GM12878 (cell line): Measurements from ENCODE around the gene NUDT17. TPM values are rescaled to one million over a fixed set of nuclear protein-coding genes. Genes with fewer than 3 reads are reported as not detected.

Source experiments
- ATAC-seq: fragments of 200-7000 bp; cut with Tn5 transposase; 3 replicates; pipeline ENCODE4 v1.9.1; 2020; ENCODE audit warnings: mild to moderate bottlenecking, moderate library complexity
- BruUV-seq: library from RNA; stranded (reverse); fragments of 400-500 nt; replicated peaks from 2 replicates; lab custom pipeline; 2021; lab: Mats Ljungman, UMichigan
- CTCF ChIA-PET: fragments of 300-600 bp; sonication (Branson Sonifier 250); formaldehyde crosslinking; extraction: SDS; loops from one replicate; lab custom pipeline; 2021; ENCODE audit warnings: inconsistent platforms; lab: Yijun Ruan, JAX
- POLR2A ChIA-PET: fragments of 350-600 bp; formaldehyde crosslinking; extraction: SDS; loops from one replicate; lab custom pipeline; 2021; ENCODE audit warnings: inconsistent platforms; lab: Charles Lee
- RAD21 ChIA-PET: fragments of 300-600 bp; sonication (Branson Sonifier 250); formaldehyde crosslinking; loops from one replicate; lab custom pipeline; 2023; ENCODE audit warnings: antibody characterized with exemption; ENCODE audit not compliant: unreplicated experiment; lab: Charles Lee
- SMC1A ChIA-PET: fragments of 300-600 bp; sonication (Branson Sonifier 250); formaldehyde crosslinking; loops from one replicate; lab custom pipeline; 2023; ENCODE audit not compliant: unreplicated experiment, uncharacterized antibody; lab: Charles Lee
- DNase-seq: peaks from one replicate; pipeline ENCODE4 v3.0.0-alpha.2; 2011; ENCODE audit warnings: low read depth, low spot score
- FAIRE-seq: peaks from 3 replicates; lab custom pipeline; 2011; peaks lifted over from hg19 to GRCh38; lab: Jason Lieb, UNC
- H2AFZ ChIP-seq: 2 replicates; pipeline ENCODE4 v1.6.0; 2011; ENCODE audit warnings: low read depth, low read length, control low read depth; ENCODE audit not compliant: control insufficient read depth
- H3K27ac ChIP-seq: 2 replicates; pipeline ENCODE4 v1.5.1; 2011; ENCODE audit warnings: control low read depth; ENCODE audit not compliant: control insufficient read depth, insufficient read depth
- H3K27me3 ChIP-seq, 2 experiments: replicated peaks in 1 of 2; 2 replicates each; pipeline versions ENCODE4 v1.6.0 to v1.6.1; 2011; ENCODE audit warnings: low read length in 1 of 2; ENCODE audit not compliant: control insufficient read depth in 2 of 2, insufficient read depth in 2 of 2
- H3K36me3 ChIP-seq, 2 experiments: 2 replicates each; pipeline ENCODE4 v1.5.1; 2011; ENCODE audit warnings: low read length in 1 of 2; ENCODE audit not compliant: control insufficient read depth in 2 of 2, insufficient read depth in 2 of 2
- H3K4me1 ChIP-seq: 2 replicates; pipeline ENCODE4 v1.6.1; 2011; ENCODE audit warnings: mild to moderate bottlenecking, low read length, moderate library complexity, mixed read lengths; ENCODE audit not compliant: control insufficient read depth, insufficient read depth
- H3K4me2 ChIP-seq: 2 replicates; pipeline ENCODE4 v1.6.0; 2011; ENCODE audit warnings: control low read depth; ENCODE audit not compliant: control insufficient read depth, insufficient read depth
- H3K4me3 ChIP-seq: fragments of 200-600 bp; sonication (generic); 2 replicates; pipeline ENCODE4 v1.5.1; 2016
- H3K79me2 ChIP-seq: 2 replicates; pipeline ENCODE4 v1.6.0; 2011; ENCODE audit warnings: low read length; ENCODE audit not compliant: control insufficient read depth, insufficient read depth
- H3K9ac ChIP-seq: 2 replicates; pipeline ENCODE4 v1.8.0; 2011; ENCODE audit warnings: low read length, control low read depth, mixed read lengths; ENCODE audit not compliant: control insufficient read depth, insufficient read depth
- H3K9me3 ChIP-seq: replicated peaks from 3 replicates; pipeline ENCODE4 v1.5.1; 2011; ENCODE audit warnings: mild to moderate bottlenecking, low read length; ENCODE audit not compliant: control insufficient read depth, insufficient read depth
- H4K20me1 ChIP-seq: 2 replicates; pipeline ENCODE4 v1.6.0; 2011; ENCODE audit not compliant: control insufficient read depth, insufficient read depth
- ASH2L ChIP-seq: fragments of 300-600, 200-600 bp; sonication (generic); IDR thresholded peaks from 2 replicates; pipeline ENCODE4 v1.6.1; 2017; ENCODE audit warnings: low read depth, mild to moderate bottlenecking, borderline replicate concordance
- BHLHE40 ChIP-seq, 2 experiments: fragments of 450-650 bp in 1 of 2; IDR thresholded peaks; 2 replicates each; pipeline ENCODE4 v1.6.1; 2011 to 2017; ENCODE audit warnings: low read depth in 2 of 2, borderline replicate concordance in 1 of 2, improper control_type of control experiment in 1 of 2, low read length in 1 of 2, mild to moderate bottlenecking in 1 of 2
- FOXK2 ChIP-seq: fragments of 450-650 bp; IDR thresholded peaks from 2 replicates; pipeline ENCODE4 v1.6.1; 2017; ENCODE audit warnings: mild to moderate bottlenecking, moderate library complexity
- NR2C1 ChIP-seq: fragments of 450-650 bp; IDR thresholded peaks from 2 replicates; pipeline ENCODE4 v1.6.1; 2017; ENCODE audit warnings: antibody characterized with exemption, mild to moderate bottlenecking, moderate library complexity
- RAD21 ChIP-seq: IDR thresholded peaks from 2 replicates; pipeline ENCODE4 v1.6.1; 2011; ENCODE audit warnings: mild to moderate bottlenecking, low read depth, low read length, moderate library complexity; ENCODE audit not compliant: insufficient read depth
- TCF12 ChIP-seq: IDR thresholded peaks from 2 replicates; pipeline ENCODE4 v1.6.1; 2011; ENCODE audit warnings: low read depth, mild to moderate bottlenecking, low read length
- WGBS: methylation state at CpG from one replicate; pipeline ENCODE4 v1.1.6; 2016; ENCODE audit warnings: low lambda C conversion rate; ENCODE audit not compliant: insufficient replicate concordance, insufficient coverage; ENCODE audit errors: missing lambda C conversion rate; 5-methylcytosine and 5-hydroxymethylcytosine counted together
- in situ Hi-C: fragments of 300-500 bp; cut with MboI; formaldehyde crosslinking; loops from 9 replicates; pipeline ENCODE4 v1.14.3; 2018; ENCODE audit warnings: mixed read lengths
- intact Hi-C: fragments of 100-400 bp; cut with micrococcal nuclease; formaldehyde crosslinking; loops from one replicate; pipeline ENCODE4 v1.14.2; 2022; ENCODE audit not compliant: unreplicated experiment
- polyA plus RNA-seq, 11 experiments: library from polyadenylated mRNA; depleted of rRNA in 4 of 11; unstranded in 6 of 11; stranded (reverse) in 5 of 11; fragments of >200 nt; fragmentation: Nextera tagmentation in 4 of 11; fragmentation: Illumina TruSeq in 1 of 11; extraction: Ambion mirVana in 4 of 11; extraction: Trizol in 1 of 11; gene quantifications; 1 replicate in 1 of 11; 2 replicates in 10 of 11; pipeline versions ENCODE4 v1.2.1 to v1.2.3, GENCODE V29; 2011 to 2016; ENCODE audit warnings: inconsistent platforms in 2 of 11, missing spikeins in 2 of 11, low read depth in 1 of 11
- total RNA-seq, 4 experiments: library from RNA; depleted of rRNA in 3 of 4; stranded (reverse); fragments of >200 nt in 3 of 4; fragmentation: Illumina TruSeq in 1 of 4; extraction: Trizol in 1 of 4; gene quantifications; 2 replicates each; pipeline versions ENCODE4 v1.2.1 to v1.2.3, GENCODE V29; 2013 to 2021
- TF ChIP-seq, protein P1 (sequence below): fragments of 450-650 bp; IDR thresholded peaks from 2 replicates; pipeline ENCODE4 v1.6.1; 2018; ENCODE audit warnings: mild to moderate bottlenecking, low read depth, moderate library complexity; ENCODE audit not compliant: partially characterized antibody
- TF ChIP-seq, protein P2 (sequence below): IDR thresholded peaks from 2 replicates; pipeline ENCODE4 v1.6.1; 2012; ENCODE audit warnings: improper control_type of control experiment, low read depth, low read length; ENCODE audit not compliant: insufficient replicate concordance

Gene NUDT17
- total and polyA plus RNA-seq, 10 of the 15 experiments (the other 5 are each of a cell fraction or from before 2014, with no cell fraction given): 1.2 to 4.7 (median 4.0) TPM

DNA sequence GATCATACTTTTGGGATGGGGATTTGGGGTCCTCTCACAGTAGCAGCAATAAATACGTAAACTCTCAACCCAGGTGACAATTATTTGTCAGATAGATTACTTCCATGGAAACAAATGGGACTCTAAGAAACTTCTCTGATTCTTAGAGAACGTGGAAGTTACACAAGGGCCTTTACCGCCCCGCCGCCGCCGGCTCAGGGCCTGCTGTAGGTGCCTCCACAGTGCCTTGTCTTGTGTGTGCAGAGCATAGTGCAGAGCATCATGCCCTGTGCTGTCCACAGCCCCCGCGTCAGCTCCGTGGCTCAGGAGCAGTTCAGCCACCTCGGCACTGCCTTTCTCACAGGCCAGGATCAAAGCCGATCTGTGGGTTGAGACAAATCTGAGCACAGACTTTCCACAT, 29.2 kb downstream of the NUDT17 start:
- TF ChIP-seq TCF12: no peak
- TF ChIP-seq BHLHE40 (IDR thresholded peaks at IDR 0.05; ENCODE audit: borderline replicate concordance in 1 of 2, low read depth in 2 of 2, low read length in 1 of 2): no peak
- no peak overlapping the region for H3K4me2 ChIP-seq
- no peak overlapping the region for H2AFZ ChIP-seq
- POLR2A ChIA-PET: no interaction called here
- ATAC-seq: no peak
- H3K9me3 ChIP-seq: no peaks in the 10 kb centered on the region
- BruUV-seq: no TSS peak
- RAD21 ChIA-PET: no interaction called here
- no peaks in the 10 kb centered on the region for H3K36me3 ChIP-seq
- intact Hi-C loops: no loop called here
- FAIRE-seq: no peak
- in situ Hi-C loops: no loop called here
- H3K79me2 ChIP-seq: no peaks in the 10 kb centered on the region
- DNase-seq: no peak
- no peak overlapping the region for H3K4me3 ChIP-seq
- CTCF ChIA-PET: interaction anchor here (1.1 kb wide), 1 partner anchor 29 kb away, joined by 4 read pairs; the partner anchor contains the start of gene NUDT17
- no peak overlapping the region for H3K27ac ChIP-seq
- no peak overlapping the region for H3K9ac ChIP-seq
- H4K20me1 ChIP-seq: no peaks in the 10 kb centered on the region
- peaks cover 0 to 5% of the 10 kb centered on the region in 2 experiments; a peak in 3 of 4 replicates for H3K27me3 ChIP-seq
- SMC1A ChIA-PET: no interaction called here
- 78% methylated on average over 12 of the region's 12 CpGs for WGBS
- 0 out of 2 replicates have a peak, but pooled peaks cover 3% of the 10 kb centered on the region for H3K4me1 ChIP-seq

DNA sequence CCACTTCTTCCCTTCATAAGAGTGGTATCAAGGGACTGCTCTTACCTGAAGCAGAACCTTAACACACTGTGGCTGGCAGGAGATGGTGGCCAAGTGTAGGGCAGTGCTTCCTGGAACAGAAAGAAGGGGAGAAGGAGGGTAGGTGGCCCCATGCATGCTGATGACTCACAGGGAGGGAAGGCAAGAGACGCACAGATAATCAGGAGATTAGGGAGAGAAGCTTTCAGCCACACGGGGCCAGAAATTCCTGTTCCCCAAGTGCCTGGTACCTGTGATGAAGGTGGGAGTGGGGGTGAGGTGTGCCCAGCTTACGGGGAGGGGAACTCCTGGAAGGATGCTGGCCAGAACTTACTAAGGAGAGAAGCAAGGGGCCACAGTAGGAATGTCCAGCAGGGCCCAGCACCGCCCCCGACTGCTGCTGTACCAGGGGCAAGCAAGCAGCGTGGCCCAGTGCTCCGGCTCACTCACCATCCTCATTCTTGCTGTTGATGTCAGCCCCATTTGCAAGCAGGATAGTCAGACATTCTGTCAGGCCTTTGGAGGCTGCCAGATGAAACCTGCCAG, 32.6 kb downstream of the NUDT17 start:
- ATAC-seq (no peak), FAIRE-seq (no peak), DNase-seq (no peak)
- ChIA-PET SMC1A (interaction anchor here (0.9 kb wide), 1 partner anchor 158 kb away, joined by 3 read pairs; no protein-coding TSS in a partner anchor), CTCF (interaction anchor here (1.4 kb wide), 1 partner anchor 31 kb away, joined by 3 read pairs; no protein-coding TSS in a partner anchor), RAD21 (no interaction called here), POLR2A (no interaction called here)
- H3K79me2 ChIP-seq: no peaks in the 10 kb centered on the region
- H3K9me3 ChIP-seq: no peaks in the 10 kb centered on the region
- intact Hi-C loops (no loop called here), in situ Hi-C loops (no loop called here)
- H4K20me1 ChIP-seq: no peaks in the 10 kb centered on the region
- no TSS peak for BruUV-seq
- H3K36me3 ChIP-seq: no peaks in the 10 kb centered on the region
- no peak overlapping the region for H3K27ac ChIP-seq
- no peak overlapping the region for H3K4me2 ChIP-seq
- H3K4me3 ChIP-seq: no peak overlapping the region
- WGBS: 72% methylated on average over 7 of the region's 7 CpGs
- no peaks in the 10 kb centered on the region for H3K4me1 ChIP-seq
- H3K9ac ChIP-seq: no peak overlapping the region
- no peak overlapping the region for H2AFZ ChIP-seq
- peaks cover 0 to under 1% of the 10 kb centered on the region in 2 experiments; a peak in 2 of 4 replicates for H3K27me3 ChIP-seq
- TF ChIP-seq NR2C1 (no peak), ASH2L (no peak), FOXK2 (no peak), RAD21 (no peak)
- TF ChIP-seq, protein P1, sequence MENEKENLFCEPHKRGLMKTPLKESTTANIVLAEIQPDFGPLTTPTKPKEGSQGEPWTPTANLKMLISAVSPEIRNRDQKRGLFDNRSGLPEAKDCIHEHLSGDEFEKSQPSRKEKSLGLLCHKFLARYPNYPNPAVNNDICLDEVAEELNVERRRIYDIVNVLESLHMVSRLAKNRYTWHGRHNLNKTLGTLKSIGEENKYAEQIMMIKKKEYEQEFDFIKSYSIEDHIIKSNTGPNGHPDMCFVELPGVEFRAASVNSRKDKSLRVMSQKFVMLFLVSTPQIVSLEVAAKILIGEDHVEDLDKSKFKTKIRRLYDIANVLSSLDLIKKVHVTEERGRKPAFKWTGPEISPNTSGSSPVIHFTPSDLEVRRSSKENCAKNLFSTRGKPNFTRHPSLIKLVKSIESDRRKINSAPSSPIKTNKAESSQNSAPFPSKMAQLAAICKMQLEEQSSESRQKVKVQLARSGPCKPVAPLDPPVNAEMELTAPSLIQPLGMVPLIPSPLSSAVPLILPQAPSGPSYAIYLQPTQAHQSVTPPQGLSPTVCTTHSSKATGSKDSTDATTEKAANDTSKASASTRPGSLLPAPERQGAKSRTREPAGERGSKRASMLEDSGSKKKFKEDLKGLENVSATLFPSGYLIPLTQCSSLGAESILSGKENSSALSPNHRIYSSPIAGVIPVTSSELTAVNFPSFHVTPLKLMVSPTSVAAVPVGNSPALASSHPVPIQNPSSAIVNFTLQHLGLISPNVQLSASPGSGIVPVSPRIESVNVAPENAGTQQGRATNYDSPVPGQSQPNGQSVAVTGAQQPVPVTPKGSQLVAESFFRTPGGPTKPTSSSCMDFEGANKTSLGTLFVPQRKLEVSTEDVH: no peak
- TF ChIP-seq, protein P2, sequence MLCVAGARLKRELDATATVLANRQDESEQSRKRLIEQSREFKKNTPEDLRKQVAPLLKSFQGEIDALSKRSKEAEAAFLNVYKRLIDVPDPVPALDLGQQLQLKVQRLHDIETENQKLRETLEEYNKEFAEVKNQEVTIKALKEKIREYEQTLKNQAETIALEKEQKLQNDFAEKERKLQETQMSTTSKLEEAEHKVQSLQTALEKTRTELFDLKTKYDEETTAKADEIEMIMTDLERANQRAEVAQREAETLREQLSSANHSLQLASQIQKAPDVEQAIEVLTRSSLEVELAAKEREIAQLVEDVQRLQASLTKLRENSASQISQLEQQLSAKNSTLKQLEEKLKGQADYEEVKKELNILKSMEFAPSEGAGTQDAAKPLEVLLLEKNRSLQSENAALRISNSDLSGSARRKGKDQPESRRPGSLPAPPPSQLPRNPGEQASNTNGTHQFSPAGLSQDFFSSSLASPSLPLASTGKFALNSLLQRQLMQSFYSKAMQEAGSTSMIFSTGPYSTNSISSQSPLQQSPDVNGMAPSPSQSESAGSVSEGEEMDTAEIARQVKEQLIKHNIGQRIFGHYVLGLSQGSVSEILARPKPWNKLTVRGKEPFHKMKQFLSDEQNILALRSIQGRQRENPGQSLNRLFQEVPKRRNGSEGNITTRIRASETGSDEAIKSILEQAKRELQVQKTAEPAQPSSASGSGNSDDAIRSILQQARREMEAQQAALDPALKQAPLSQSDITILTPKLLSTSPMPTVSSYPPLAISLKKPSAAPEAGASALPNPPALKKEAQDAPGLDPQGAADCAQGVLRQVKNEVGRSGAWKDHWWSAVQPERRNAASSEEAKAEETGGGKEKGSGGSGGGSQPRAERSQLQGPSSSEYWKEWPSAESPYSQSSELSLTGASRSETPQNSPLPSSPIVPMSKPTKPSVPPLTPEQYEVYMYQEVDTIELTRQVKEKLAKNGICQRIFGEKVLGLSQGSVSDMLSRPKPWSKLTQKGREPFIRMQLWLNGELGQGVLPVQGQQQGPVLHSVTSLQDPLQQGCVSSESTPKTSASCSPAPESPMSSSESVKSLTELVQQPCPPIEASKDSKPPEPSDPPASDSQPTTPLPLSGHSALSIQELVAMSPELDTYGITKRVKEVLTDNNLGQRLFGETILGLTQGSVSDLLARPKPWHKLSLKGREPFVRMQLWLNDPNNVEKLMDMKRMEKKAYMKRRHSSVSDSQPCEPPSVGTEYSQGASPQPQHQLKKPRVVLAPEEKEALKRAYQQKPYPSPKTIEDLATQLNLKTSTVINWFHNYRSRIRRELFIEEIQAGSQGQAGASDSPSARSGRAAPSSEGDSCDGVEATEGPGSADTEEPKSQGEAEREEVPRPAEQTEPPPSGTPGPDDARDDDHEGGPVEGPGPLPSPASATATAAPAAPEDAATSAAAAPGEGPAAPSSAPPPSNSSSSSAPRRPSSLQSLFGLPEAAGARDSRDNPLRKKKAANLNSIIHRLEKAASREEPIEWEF: no peak
